RWPE1 (cell line): ENCODE results near the gene USF1.

Experiments used
- CTCF ChIA-PET: fragments of 350-600 bp; sonication (Branson Sonifier 250); formaldehyde crosslinking; extraction: SDS; loops from one replicate; lab custom pipeline; 2021; lab: Yijun Ruan, JAX
- POLR2A ChIA-PET: fragments of 400-600 bp; formaldehyde crosslinking; extraction: SDS; loops from one replicate; lab custom pipeline; 2020; ENCODE audit warnings: antibody characterized with exemption; ENCODE audit not compliant: low non-redundant PET; lab: Yijun Ruan, JAX
- DNase-seq: peaks from one replicate; pipeline ENCODE4 v3.0.0; 2012; ENCODE audit warnings: low spot score
- H3K27ac ChIP-seq: fragments of 450-650 bp; 2 replicates; pipeline ENCODE4 v1.5.1; 2017
- CTCF ChIP-seq: fragments of 450-650 bp; conservative IDR thresholded peaks from 2 replicates; pipeline ENCODE4 v1.5.1; 2017; ENCODE audit warnings: low read depth, mild to moderate bottlenecking

The USF1 gene

GRCh38 chr1:161054232-161054631 is 8.5 kb upstream of the USF1 start:
- POLR2A ChIA-PET = no interaction called here
- CTCF ChIA-PET = no interaction called here
- DNase-seq = no peak
- TF ChIP-seq CTCF = no peak
- no peak overlapping the region for H3K27ac ChIP-seq

GRCh38 chr1:161052899-161053298 is 7.1 kb upstream of the USF1 start:
- DNase-seq = no peak
- TF ChIP-seq CTCF = no peak
- CTCF ChIA-PET = interaction anchor here (0.6 kb wide), 1 partner anchor 42 kb away, joined by 3 read pairs; no protein-coding TSS in a partner anchor
- no peak overlapping the region for H3K27ac ChIP-seq
- POLR2A ChIA-PET = no interaction called here

- CTCF ChIA-PET = interaction anchor here (0.6 kb wide), 2 partner anchors 169 to 951 kb away, joined by 3 to 4 read pairs; no protein-coding TSS in a partner anchor
- no peak for TF ChIP-seq CTCF
- no peak for DNase-seq
- H3K27ac ChIP-seq = no peak overlapping the region
- POLR2A ChIA-PET = no interaction called here
Observed at GRCh38 chr1:161051219-161051618, 5.4 kb upstream of the USF1 start.

GRCh38 chr1:161048949-161049722 is 3.4 kb upstream of the USF1 start:
- ChIA-PET POLR2A (no interaction called here), CTCF (no interaction called here)
- TF ChIP-seq CTCF = no peak
- H3K27ac ChIP-seq = no peak overlapping the region
- DNase-seq = no peak

- TF ChIP-seq CTCF = no peak
- no peak overlapping the region for H3K27ac ChIP-seq
- CTCF ChIA-PET = interaction anchor here (0.6 to 0.8 kb wide), 3 partner anchors 50 to 106 kb away, joined by 3 to 4 read pairs (median 4); no protein-coding TSS in a partner anchor
- DNase-seq = no peak
- POLR2A ChIA-PET = no interaction called here
Observed at GRCh38 chr1:161047436-161048420, 2.0 kb upstream of the USF1 start.

- no peak for DNase-seq
- POLR2A ChIA-PET = no interaction called here
- CTCF ChIA-PET = interaction anchor here (0.6 to 3.1 kb wide), 7 partner anchors 27 to 105 kb away, joined by 3 to 12 read pairs (median 4); partner anchors contain the start of gene KLHDC9
- no peak overlapping the region for H3K27ac ChIP-seq
- no peak for TF ChIP-seq CTCF
Observed at GRCh38 chr1:161046605-161047228, 940 bp upstream of the USF1 start.
